Smooth muscle cell (in vitro differentiated cells): ENCODE data around the gene MTMR4. TPM values are rescaled to one million over a fixed set of nuclear protein-coding genes. Genes with fewer than 3 reads are reported as not detected.

Experiments used
- DNase-seq: peaks from one replicate; lab custom pipeline; 2025; ENCODE audit not compliant: unreplicated experiment; lab: John Stamatoyannopoulos, UW
- H2AFZ ChIP-seq: fragments of 200-600 bp; sonication (generic); 2 replicates; pipeline ENCODE4 v1.6.0; 2016; ENCODE audit warnings: antibody characterized with exemption, low read depth, mild to moderate bottlenecking
- H3F3A ChIP-seq: fragments of 200-600 bp; sonication (generic); 2 replicates; pipeline ENCODE4 v1.6.0; 2017; ENCODE audit warnings: antibody characterized with exemption, low read depth
- H3K27ac ChIP-seq: fragments of 200-600 bp; sonication (generic); 2 replicates; pipeline ENCODE4 v1.5.1; 2016; ENCODE audit warnings: low read depth, mild to moderate bottlenecking
- H3K27me3 ChIP-seq: fragments of 200-600 bp; sonication (generic); 2 replicates; pipeline ENCODE4 v1.6.1; 2016; ENCODE audit warnings: low read depth, mild to moderate bottlenecking
- H3K36me3 ChIP-seq: fragments of 200-600 bp; sonication (generic); 2 replicates; pipeline ENCODE4 v1.5.1; 2016; ENCODE audit warnings: low read depth
- H3K4me1 ChIP-seq: fragments of 200-600 bp; sonication (generic); 2 replicates; pipeline ENCODE4 v1.5.1; 2016; ENCODE audit warnings: low read depth
- H3K4me2 ChIP-seq: fragments of 200-600 bp; sonication (generic); 2 replicates; pipeline ENCODE4 v1.6.0; 2016; ENCODE audit warnings: mild to moderate bottlenecking
- H3K4me3 ChIP-seq: fragments of 200-600 bp; sonication (generic); 2 replicates; pipeline ENCODE4 v1.5.1; 2016; ENCODE audit warnings: mild to moderate bottlenecking
- H3K79me2 ChIP-seq: fragments of 200-600 bp; sonication (generic); 2 replicates; pipeline ENCODE4 v1.6.0; 2016; ENCODE audit warnings: low read depth, mild to moderate bottlenecking
- H3K9ac ChIP-seq: fragments of 200-600 bp; sonication (generic); 2 replicates; pipeline ENCODE4 v1.6.0; 2016; ENCODE audit warnings: low read depth
- H3K9me3 ChIP-seq: fragments of 200-600 bp; sonication (generic); replicated peaks from 2 replicates; pipeline ENCODE4 v1.5.1; 2016; ENCODE audit warnings: low read depth
- H4K20me1 ChIP-seq: fragments of 200-600 bp; sonication (generic); 2 replicates; pipeline ENCODE4 v1.6.0; 2016; ENCODE audit warnings: low read depth
- CTCF ChIP-seq: fragments of 200-600 bp; sonication (generic); IDR thresholded peaks from 2 replicates; pipeline ENCODE4 v1.5.1; 2017; ENCODE audit warnings: borderline replicate concordance, mild to moderate bottlenecking, antibody characterized with exemption; ENCODE audit not compliant: insufficient read depth, poor library complexity, severe bottlenecking
- WGBS: methylation state at CpG from one replicate; pipeline ENCODE4 v1.1.7; 2016; ENCODE audit warnings: low lambda C conversion rate; 5-methylcytosine and 5-hydroxymethylcytosine counted together
- polyA plus RNA-seq: library from polyadenylated mRNA; unstranded; fragments of >200 nt; fragmentation: Nextera tagmentation; extraction: Ambion mirVana; gene quantifications from 2 replicates; pipeline ENCODE4 v1.2.1, GENCODE V29; 2016
- total RNA-seq: library from RNA; depleted of rRNA; stranded (reverse); fragments of >200 nt; gene quantifications from 2 replicates; pipeline ENCODE4 v1.2.3, GENCODE V29; 2014

Gene MTMR4
- total and polyA plus RNA-seq, 2 experiments from 2014 or later = 15.8 to 25.4 TPM

GRCh38 chr17:58515286-58515685 lies 848 bp upstream of the MTMR4 start:
- no peak overlapping the region for H2AFZ ChIP-seq

GRCh38 chr17:58514770-58515157 lies 326 bp upstream of the MTMR4 start:
- Histone ChIP-seq H3K79me2 (no peaks in the 10 kb centered on the region), H3K4me2 (peak overlapping the region; percentile 88), H4K20me1 (peaks cover 8% of the 10 kb centered on the region), H3K9me3 (no peaks in the 10 kb centered on the region), H3K4me1 (peaks cover 24% of the 10 kb centered on the region), H3K9ac (no peak overlapping the region), H3F3A (peaks cover 17% of the 10 kb centered on the region), H3K27ac (peak overlapping the region; percentile 41), H3K4me3 (peak overlapping the region; percentile 65), H3K27me3 (no peaks in the 10 kb centered on the region), H3K36me3 (no peaks in the 10 kb centered on the region), H2AFZ (peak overlapping the region; percentile 65)
- no peak for TF ChIP-seq CTCF
- DNase-seq = no peak
- WGBS = 39% methylated on average over 6 of the region's 11 CpGs

More at GRCh38 chr17:58515286-58515685, 848 bp upstream of the MTMR4 start:
- H4K20me1 ChIP-seq = peaks cover 8% of the 10 kb centered on the region
- peak overlapping the region; percentile 41 for H3K27ac ChIP-seq
- H3K36me3 ChIP-seq = no peaks in the 10 kb centered on the region
- no peak overlapping the region for H3K9ac ChIP-seq
- TF ChIP-seq CTCF = no peak
- H3K27me3 ChIP-seq = no peaks in the 10 kb centered on the region
- H3K4me2 ChIP-seq = peak overlapping the region; percentile 88
- H3K4me3 ChIP-seq = peak overlapping the region; percentile 65
- 88% methylated on average over 2 of the region's 2 CpGs for WGBS
- H3K4me1 ChIP-seq = peaks cover 24% of the 10 kb centered on the region
- DNase-seq = no peak
- H3K9me3 ChIP-seq = no peaks in the 10 kb centered on the region
- no peaks in the 10 kb centered on the region for H3K79me2 ChIP-seq
- H3F3A ChIP-seq = peaks cover 17% of the 10 kb centered on the region

GRCh38 chr17:58513267-58513964 lies 1.0 kb downstream of the MTMR4 start:
- Histone ChIP-seq H3K27ac (no peak overlapping the region), H3K79me2 (no peaks in the 10 kb centered on the region), H3K4me2 (peak overlapping the region; percentile 88), H3K27me3 (no peaks in the 10 kb centered on the region), H3K9ac (no peak overlapping the region), H3K4me1 (peaks cover 19% of the 10 kb centered on the region), H2AFZ (no peak overlapping the region), H3K36me3 (no peaks in the 10 kb centered on the region), H3K4me3 (peak overlapping the region; percentile 65), H3F3A (peaks cover 17% of the 10 kb centered on the region), H3K9me3 (no peaks in the 10 kb centered on the region), H4K20me1 (peaks cover 8% of the 10 kb centered on the region)
- DNase-seq = no peak
- 43% methylated on average over 12 of the region's 14 CpGs for WGBS
- TF ChIP-seq CTCF = no peak

GRCh38 chr17:58510075-58510474 lies 4.4 kb downstream of the MTMR4 start:
- DNase-seq = no peak
- H3K9me3 ChIP-seq = no peaks in the 10 kb centered on the region
- no peaks in the 10 kb centered on the region for H3K27me3 ChIP-seq
- no peak overlapping the region for H3K4me3 ChIP-seq
- no peak overlapping the region for H3K27ac ChIP-seq
- H3K9ac ChIP-seq = no peak overlapping the region
- peaks cover 11% of the 10 kb centered on the region for H3K4me1 ChIP-seq
- WGBS = 99% methylated on average over 5 of the region's 5 CpGs
- peaks cover 8% of the 10 kb centered on the region for H4K20me1 ChIP-seq
- no peaks in the 10 kb centered on the region for H3K36me3 ChIP-seq
- H2AFZ ChIP-seq = no peak overlapping the region
- H3F3A ChIP-seq = peaks cover 4% of the 10 kb centered on the region
- H3K4me2 ChIP-seq = no peak overlapping the region
- TF ChIP-seq CTCF = no peak
- no peaks in the 10 kb centered on the region for H3K79me2 ChIP-seq
